GM18505 (cell line): Measurements from ENCODE around the gene COL27A1.

ENCODE experiments used
- ATAC-seq: cut with Tn5 transposase; IDR thresholded peaks from one replicate; pipeline ENCODE4 v1.9.1; 2021; ENCODE audit not compliant: unreplicated experiment
- POLR2A ChIP-seq: IDR thresholded peaks from 4 replicates; pipeline ENCODE4 v1.6.1; 2011; ENCODE audit warnings: borderline replicate concordance; ENCODE audit not compliant: insufficient read depth, insufficient read length; ENCODE audit errors: extremely low read depth

The COL27A1 gene

DNA sequence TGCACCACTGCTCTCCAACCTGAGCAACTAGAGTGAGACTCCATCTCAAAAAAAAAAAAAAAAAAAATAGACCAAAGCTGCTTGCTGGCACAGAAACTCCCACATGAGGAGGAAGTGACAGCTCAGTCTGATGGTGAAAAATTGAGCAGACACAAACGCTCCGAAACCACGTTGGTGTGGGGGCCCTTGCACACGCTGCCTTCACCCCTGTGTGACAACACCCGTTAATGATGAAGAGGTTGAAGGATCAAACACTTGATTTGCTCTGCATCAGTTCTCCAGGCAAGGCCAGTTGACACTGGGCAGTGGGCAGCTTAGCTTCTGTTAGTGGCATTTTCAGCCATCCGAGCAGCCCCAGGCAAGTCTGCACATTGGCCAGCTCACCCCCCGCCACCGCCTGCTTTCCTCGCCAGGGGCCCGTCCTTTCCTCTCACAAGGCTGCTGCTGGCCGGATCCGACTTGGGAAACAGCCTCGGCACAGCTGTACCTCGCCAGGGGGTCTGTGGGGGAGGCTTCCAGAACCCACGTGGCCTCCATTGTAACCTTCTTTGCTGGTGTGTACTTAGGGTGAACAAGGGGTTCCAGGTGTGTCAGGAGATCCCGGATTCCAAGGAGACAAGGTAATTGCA is 79.8 kb downstream of the COL27A1 start:
- TF ChIP-seq POLR2A: no peak
- ATAC-seq: no peak

DNA sequence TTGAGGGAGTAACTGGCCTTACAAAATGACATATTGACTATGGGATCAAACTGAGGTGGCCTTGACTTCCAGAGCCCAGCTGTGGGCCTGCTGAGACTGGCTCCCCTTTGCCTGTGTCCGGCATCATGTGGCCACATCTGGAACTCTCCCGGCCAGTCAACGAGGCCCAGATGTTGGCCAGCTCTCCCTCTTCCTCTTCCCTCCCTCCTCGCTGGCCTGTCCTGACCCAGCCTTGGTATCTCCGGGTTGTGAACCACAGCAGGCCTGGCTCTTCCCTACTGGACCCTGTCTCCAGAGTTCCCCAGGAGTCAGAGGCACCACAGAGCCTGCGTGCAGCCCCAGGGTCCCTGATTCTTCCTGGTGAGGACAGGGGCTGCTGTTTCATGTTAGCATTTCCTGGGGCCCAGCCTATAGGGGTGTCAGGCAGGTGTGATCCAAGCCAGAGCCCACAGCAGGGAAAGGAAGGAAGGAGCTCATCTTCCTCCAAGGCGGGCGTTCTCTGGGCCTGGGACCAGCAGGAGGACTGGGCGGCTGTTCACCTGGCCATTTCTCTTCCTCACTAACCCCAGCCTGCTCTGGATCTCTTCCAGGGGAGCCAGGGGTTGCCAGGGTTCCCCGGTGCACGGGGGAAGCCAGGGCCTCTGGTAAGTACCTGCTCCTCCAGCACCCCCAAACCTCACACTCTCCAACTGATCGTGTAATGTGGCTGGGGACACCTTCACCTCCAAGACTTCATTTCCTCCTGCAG is 81.2 kb downstream of the COL27A1 start:
- no peak for ATAC-seq
- TF ChIP-seq POLR2A: no peak

DNA sequence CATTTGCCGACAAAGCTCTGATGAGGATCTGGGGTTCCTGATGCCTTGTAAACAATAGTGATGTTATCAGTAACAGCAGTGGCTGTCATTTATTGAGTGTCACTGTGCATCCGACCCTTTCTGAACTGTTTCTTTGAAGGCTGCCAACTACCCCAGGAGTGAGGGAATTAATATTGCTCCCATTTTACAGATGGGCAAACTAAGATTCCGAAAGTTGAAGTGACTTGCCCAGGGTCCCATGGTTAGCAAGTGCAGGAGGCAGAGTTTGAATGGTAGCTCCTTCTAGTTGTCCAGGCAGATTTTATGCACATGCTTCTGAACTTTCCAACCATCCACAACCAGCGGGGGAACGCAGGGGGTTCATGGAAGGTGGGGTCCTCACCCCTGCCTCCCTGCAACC is 81.9 kb downstream of the COL27A1 start:
- no peak for ATAC-seq
- no peak for TF ChIP-seq POLR2A

DNA sequence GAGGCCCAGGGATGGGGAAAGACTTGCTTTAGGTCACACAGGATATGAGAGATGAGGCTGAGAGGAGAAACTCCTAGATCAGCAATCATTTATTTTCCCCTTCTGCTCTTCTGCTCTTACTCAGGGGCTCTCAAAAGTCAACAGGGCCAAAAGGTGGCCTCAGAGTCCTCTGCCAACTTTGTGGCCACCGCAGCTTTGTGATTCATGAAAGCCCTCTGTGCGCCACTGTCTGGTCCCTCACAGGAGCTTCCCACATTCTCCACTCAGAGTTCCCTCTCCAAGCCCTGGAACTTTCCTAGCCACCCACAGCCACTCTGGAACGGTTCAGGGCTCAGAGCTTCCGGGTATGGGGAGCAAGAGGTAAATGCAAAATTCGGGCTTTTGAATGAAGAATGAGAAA is 82.4 kb downstream of the COL27A1 start:
- no peak for TF ChIP-seq POLR2A
- ATAC-seq: no peak

DNA sequence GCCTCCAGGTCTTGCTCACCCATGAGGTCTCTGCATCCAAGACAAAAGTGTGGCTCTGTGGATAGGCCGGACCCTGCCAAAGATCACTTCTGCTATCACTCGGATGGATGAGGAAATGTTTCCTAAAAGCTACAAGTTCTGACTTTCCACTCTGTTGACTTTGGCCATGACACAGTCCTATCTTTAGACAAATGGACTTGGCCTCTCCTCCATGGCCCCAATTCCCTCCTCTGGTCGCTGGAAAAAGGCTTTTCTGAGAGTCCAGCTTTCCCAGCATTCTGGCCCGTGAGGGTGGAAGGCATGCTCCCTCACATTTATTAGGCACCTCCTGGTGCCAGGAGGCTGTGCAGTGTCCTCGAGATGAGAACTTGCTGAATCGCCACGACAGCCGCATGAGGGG is 83.1 kb downstream of the COL27A1 start:
- TF ChIP-seq POLR2A: no peak
- no peak for ATAC-seq

DNA sequence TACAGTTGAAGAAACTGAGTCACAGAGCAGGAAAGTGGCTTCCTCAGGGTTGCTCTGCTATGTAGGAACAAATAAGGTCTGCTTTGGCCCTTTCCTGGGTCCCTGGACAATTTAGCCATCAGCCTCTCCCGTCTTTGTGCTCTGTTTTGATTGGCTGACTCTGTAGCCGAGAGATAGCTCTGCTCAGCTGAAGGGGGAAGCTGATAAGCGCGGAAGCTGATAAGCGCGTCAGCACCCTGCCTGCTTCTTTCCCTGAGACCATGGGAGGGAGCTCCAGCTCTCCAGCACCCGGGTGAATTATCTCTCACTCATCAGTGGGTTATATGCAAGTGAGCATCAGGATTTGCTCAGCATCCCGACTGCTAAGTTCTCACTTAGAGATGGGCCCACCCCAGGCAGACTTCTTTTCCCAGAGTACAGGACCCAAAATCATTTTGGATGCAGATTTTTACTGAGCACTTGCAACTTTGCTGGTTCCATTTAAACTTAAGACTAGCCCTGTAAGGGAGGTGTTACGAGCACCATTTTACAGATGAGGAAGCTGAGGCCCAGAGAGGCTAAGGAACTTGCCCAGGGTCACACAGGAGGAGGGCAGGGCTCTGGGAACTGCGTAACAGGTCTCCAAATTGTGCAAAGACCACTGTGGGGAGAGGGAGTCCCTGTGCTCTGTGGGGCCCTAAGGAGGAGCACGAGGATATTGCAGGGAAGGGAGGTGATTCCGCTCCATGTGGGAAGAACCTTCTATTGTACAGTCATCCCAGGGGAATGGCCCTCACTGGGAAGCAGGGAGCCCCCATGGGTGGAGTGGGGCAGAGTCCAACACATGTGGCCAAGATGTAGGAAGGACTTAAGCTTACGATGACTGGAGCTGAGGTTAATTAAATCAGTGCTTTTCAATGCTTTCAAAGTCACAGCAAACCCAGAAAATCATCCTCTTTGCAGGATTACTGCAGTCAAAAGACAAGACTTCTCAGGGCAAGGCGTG is 83.8 kb downstream of the COL27A1 start:
- TF ChIP-seq POLR2A: no peak

DNA sequence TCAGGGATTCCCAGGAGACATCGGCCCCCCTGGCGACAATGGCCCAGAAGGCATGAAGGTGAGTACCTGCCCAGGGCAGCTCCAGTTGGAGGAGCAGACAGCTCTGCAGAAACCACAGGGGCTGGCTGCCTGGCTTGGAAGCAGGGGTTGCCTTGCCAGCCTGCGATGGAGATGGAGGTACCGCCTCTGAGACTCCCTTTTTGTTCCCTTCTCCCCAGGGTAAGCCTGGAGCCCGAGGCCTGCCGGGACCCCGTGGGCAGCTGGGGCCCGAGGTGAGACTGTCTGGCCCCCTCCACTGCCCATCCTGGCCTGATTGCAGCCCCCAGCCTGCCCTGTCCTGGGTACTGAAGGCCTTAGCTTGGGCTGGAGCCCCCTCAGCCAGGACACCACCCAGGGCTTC is 84.9 kb downstream of the COL27A1 start:
- ATAC-seq: no peak
- TF ChIP-seq POLR2A: no peak

More for the DNA sequence above, 83.8 kb downstream of the COL27A1 start:
- no peak for ATAC-seq

DNA sequence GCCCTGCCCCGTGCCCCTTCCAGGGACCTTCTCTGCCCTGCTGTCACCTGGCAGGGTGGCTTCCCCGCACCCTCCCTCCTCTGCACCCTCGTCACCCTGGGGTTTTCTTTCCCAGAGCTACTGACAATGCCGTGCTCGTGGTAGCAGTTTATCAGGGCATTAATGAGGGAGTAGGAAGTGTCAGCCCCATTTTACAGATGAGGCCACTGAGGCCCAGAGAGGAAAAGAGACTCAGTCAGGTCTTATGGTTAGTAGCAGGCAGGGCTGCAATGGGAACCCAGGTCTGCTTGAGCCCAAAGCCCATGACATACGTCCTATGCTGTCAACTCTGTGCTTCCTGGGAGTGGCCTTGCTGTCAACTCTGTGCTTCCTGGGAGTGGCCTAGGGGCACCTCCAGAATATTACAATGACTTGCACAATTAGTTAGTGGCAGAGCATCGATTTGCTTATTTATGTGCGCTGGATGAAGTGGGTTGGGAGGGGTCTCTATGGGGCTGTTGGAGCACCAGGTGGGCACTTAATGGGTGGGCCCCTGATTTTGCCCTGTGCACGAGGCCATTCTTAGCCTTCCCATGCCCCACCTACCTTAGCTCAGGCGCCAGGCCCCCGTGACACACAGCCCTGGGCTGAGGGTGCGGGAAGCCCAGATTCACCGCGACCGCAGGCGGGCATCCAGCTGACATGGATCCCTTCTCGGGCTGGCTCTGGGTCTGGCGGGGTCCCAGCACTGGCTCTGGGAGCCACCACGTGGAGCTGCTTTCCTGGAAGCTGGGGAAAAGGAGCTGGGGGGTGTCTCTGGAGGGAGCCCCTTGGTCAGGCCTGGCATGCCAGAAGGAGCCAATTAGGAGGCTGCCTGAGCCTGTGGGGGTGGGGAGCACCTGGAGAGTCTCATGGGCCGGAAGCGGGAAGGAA is 85.6 kb downstream of the COL27A1 start:
- ATAC-seq: no peak
- TF ChIP-seq POLR2A: no peak

DNA sequence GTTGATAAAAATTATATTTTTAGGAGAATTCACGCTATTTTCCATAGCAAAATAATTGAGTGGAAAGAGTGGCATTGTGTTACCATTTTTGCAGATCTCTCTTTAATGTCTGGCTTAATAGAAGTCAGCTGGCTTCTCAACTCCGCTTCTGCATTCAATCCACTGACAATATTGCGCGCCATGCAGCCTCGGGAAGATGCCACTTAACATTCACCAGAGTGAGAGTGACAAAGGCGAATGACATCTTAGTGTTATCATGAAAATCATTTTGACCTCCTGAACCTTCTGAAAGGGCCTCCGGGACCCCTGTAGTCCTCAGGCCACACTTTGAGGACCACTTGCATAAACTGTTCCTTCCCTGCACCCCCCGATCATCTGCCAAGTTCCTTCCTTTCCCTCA is 87.5 kb downstream of the COL27A1 start:
- no peak for ATAC-seq
- no peak for TF ChIP-seq POLR2A

DNA sequence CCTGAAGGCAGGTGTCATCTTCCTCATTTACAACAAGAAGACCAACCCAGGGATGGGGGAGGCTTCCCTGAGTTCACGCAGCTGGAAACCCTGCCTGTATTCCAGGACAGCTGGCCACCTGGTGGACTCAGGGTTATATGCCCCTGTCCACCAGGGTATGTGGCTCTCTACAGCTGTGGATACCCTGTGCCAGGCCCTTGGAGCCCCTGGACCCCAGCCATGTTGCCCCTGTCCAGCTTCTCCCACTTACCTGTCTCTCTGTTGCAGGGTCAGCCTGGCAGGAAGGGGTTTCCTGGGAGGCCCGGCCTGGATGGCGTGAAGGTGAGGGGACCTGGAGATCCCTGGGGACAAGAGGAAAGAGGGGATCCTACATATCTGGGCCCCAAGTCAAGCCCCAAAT is 87.9 kb downstream of the COL27A1 start:
- ATAC-seq: no peak

DNA sequence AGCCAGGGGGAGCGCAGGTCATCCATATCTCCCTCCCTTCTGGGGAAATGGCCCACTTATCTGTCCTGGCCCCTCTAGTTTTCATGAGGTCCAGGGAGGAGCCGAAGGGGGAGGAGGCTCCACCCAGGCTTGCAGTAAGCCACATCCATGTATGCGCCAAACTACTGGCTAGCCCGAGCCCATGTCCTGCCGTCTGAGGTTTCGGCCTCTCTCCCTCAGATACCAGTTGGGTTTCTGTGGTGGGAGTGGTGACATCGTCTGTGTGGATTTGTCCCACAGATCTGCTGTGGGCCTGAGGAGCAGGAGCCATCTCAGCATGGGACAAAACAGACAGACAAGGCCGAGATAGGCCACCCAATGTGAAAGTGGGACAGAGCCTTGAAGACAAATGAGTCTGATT is 89.2 kb downstream of the COL27A1 start:
- TF ChIP-seq POLR2A: no peak
- no peak for ATAC-seq

More for the DNA sequence above, 87.9 kb downstream of the COL27A1 start:
- no peak for TF ChIP-seq POLR2A

DNA sequence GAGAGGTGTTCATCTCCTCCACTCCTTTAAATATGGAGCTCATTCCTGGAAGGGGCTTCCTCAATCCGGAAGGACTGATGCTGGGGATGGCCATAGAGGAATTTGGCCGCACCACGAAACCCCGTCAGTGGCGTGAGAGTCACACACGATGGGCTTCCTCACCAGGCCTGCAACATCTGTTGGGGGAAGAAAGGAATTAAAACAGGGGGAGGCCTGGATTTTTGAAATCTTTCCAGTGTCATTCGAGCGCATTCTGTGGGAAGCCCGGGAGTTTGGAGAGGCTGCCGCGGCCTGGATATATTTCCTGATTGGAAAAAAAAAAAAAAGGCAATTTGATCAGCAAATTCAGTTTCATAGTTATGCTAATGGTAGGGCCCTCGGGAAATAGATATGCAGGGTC is 91.2 kb downstream of the COL27A1 start:
- no peak for TF ChIP-seq POLR2A
- no peak for ATAC-seq
